ENCODE data around the gene CKLF.
"Not testable (repeated sequence)": the region's sequence is repeated elsewhere in the genome, so short reads cannot be mapped to it uniquely, and the experiment has no call there.

CKLF gene

DNA sequence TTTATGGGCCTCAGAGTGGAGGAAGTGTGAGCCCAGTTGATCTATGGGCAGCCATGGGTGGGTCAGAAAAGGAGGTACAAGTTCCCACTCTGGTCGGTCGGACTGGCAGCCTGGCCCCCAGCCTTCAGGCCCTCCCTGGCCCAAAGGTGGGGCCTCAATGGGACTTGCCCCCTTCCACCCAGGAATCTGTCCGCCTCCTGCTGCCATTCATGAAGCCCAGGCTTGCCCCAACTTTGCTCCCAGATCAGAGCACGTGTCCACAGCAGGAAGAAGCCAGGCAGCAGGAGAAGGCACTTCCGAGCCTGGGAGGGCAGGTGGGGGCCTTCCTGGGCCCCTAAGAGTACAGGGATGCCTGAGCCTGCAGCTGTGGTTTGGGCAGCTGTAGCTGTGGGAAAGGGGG, 49.1 kb downstream of the CKLF start:
- no peak for DNase-seq

DNA sequence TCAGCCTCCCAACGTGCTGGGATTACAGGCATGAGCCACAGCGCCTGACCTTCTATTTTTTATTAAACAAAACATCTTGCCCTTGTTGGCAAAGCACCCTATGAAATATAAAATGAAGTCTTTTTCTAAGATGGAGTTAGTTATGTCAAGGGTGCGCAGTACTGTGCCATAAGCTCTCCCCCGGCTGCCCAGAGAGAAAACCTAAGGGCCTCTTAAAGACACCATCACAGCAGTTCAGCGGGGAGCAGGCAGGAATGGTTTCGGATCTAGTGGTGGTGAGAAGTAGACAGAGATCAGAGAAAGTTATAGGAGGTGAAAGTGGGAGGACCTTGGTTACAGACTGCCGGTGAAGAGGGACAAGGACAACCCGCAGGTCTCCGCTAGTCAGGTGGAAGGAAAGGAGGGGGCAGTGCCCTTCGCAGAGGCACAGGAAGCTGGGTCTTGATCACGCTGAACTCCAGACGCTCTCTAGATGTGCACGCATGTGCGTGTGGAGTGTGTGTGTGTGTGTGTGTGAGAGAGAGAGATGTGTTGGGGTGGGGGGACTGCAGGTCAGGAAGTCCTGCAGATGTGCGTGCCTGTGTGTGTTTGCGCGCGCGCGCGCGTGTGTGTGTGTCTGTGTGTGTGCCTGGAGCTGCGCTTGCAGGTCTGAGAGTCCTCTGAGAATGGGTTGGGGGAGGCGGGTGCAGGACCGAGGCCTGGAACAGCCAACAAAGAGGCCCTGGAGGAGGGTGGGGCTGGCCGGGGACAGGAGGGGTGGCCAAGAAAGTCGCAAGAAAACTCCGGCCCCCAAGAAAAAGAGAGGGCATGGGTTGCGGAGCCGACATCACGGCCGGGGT, 51.4 kb downstream of the CKLF start:
- peak; percentile 52 to 71 for DNase-seq

DNA sequence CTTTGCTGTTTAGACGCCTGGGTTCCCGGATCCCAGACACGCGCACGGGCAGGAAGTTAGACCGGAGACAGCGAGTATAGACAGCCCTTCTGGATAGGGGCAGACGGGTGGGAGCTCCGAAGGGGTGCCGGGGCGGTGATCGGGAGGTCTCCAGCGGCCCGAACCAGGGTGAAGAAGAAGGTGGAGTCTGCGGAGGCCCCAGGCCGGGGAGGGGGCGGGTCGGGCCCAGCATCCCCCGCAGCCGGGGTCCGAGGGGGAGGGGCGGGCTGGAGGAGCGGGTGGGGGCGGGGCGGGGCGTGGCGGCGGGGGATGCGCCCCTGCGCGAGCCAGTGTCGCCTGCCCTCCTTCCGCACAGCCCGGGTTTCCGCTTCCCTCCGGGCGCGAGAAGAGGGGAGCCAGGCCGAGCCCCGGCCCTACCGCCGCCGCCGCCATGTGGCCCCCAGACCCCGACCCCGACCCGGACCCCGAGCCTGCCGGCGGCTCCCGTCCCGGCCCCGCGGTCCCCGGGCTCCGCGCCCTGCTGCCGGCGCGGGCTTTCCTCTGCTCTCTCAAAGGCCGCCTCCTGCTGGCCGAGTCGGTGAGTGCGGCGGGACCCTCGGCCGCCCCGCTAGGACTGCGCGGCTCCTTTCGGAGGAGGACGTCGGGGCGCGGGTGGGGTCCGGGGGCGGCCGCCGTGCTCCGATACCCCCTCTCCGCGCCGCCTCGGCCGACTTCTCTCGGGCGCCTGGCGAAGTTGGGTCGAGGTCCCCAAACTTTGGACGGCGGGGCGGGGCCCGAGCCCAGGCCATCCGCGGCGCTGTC, 52.2 kb downstream of the CKLF start, which contains the start of gene CMTM3:
CMTM3 (plus strand) TSS at position 329 of the 801 bp plus-strand sequence; CDS start at position 431, 102 bp downstream.
- peak; percentile 71 to 77 for DNase-seq

GRCh38 chr16:66605177-66605978, 53.0 kb downstream of the CKLF start:
- peak; percentile 41 to 44 for DNase-seq

DNA sequence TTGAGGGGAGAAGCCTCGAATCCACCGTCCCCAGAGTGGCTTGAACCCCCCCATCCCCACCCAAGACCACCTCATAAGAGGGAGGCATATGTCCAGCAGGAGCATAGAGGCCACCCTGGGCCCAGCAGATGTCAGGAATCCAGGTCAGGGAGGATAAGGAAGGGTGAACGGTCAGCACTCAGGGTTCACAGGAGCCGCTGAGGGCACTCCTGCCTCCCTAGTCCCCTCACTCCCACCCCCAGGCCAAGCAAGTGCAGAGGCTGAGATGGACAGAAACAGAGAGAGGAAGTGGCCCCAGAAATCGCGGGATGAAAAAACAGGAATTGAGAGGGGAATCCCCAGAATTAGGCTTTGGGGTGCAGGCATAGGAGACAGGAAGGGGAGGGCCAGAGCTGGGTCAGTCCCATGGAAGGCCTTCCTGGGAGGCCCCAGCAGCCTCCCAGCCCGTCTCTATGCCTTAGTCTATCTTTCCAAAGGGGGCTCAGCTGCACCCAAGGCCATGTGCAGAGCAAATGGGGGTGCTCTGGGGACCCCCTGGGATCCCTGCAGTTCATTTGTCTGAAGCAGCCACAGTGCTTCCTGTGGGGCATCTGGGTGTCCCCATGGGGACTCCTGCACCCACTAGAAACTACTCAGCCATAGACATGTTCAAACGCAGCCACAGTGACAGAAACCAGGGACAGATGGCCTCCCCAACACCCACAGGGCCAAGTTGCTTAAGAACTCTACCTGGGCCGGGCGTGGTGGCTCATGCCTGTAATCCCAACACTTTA, 53.8 kb downstream of the CKLF start:
- DNase-seq = no peak

DNA sequence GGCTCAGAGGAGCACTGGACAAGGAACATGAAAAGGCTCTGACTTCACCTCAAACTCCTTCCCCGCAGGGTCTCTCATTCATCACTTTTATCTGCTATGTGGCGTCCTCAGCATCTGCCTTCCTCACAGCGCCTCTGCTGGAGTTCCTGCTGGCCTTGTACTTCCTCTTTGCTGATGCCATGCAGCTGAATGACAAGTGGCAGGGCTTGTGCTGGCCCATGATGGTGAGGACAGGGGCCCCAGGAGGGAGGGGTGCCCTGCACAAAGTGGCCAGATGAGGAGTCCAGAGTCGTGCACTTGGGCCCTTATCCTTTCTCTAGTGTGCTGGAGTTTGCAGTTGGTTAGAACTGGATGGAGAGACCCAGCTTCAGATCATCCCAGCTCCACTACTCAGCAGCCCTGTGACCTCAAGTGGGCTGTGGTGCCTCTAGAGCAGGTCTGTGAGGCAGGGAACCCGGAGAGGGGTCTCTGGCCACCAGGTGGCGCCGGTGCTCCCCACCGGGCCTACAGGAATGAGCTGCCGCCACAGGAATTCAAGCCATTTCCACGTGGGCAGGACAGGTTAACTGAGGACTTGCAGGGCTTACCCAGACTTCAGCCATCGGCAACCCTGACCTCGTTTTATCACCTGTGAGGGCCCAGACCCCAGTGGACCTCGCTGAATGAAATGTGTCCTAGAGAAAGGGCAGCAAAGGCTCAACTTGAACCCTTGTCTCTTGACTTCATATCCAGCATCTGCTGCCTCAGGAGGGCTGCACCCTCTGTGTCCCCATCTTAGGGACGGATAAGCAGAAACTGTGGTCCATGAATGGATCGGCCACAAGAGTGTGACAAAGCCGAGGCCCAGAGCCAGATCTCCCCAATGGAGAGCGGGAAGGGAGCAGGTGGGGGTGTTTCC, 56.1 kb downstream of the CKLF start:
- DNase-seq = peak; percentile 78 to 87

DNA sequence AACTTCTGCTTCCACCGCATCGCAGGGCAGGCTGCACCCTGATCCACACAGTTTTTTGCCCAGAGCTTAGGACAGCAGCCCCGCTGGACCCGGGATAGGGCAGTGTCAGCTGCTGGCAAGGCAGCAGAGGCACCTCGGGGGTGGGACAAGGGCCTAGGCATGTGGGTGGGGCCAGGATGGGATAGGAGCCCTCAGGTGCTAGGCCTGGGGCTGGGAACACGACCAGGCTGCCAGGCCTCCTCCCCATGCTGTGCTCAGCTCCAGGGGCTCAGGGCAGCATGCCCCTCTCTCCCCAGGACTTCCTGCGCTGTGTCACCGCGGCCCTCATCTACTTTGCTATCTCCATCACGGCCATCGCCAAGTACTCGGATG, 56.7 kb downstream of the CKLF start:
- DNase-seq = no peak

GRCh38 chr16:66610111-66610820, 57.9 kb downstream of the CKLF start:
- no peak for DNase-seq

DNA sequence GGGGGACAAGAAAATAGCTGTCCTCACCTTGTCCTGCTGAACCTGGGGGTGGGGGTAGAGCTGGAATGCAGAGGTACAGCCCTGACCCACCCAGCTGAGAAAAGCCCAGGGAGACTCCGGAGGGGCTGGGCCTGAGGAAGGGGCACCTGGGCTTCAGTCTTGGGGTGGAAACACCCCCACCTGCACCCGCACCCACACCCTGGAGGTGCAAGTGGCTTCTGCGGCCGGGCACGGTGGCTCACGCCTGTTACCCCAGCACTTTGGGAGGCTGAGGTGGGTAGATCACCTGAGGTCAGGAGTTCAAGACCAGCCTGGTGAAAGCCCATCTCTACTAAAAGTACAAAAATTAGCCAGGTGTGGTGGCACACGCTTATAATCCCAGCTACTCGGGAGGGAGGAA, 59.5 kb downstream of the CKLF start:
- DNase-seq = not testable (repeated sequence)

DNA sequence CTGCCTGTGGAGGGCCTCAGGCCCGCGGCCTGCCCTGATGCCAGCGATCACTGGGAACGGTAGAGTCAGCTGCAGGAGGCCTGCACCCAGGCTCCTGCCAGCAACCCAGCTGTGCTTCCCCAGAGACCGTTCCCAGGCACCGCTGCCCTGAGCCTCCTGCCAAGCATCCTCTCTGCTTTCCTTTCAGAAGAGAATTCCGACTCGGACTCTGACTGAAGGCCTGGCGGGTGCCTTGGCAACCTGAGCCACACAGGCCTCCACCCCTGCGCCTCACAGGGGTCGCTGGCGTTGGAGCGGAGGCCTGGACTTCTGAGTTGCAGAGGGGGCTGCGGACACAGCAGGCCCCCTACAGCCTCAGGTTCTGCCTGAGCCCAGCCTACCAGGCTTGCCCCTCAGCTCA, 60.0 kb downstream of the CKLF start:
- DNase-seq = no peak

GRCh38 chr16:66614161-66614802, 61.9 kb downstream of the CKLF start:
- no peak for DNase-seq
